Adrenal gland (tissue), 12 donors: ENCODE results near the gene NSD1. TPM values are rescaled to one million over a fixed set of nuclear protein-coding genes. Genes with fewer than 3 reads are reported as not detected.
"Not testable (repeated sequence)": the region's sequence is repeated elsewhere in the genome, so short reads cannot be mapped to it uniquely, and the experiment has no call there.

ENCODE experiments used
- DNase-seq, 7 donors: peaks; one replicate each; pipeline ENCODE4 v3.0.0-alpha.2; 2019 to 2020
- H3K27ac ChIP-seq, 5 donors: fragments of 200-600 bp; sonication (generic) in 4 of 5; 1 replicate in 3 of 5; 2 replicates in 2 of 5; pipeline versions ENCODE4 v1.5.1 to v1.8.0; 2016 to 2020; ENCODE audit warnings: mild to moderate bottlenecking in 1 of 5
- H3K27me3 ChIP-seq: fragments of 200-600 bp; 2 replicates; pipeline ENCODE4 v1.8.0; 2021
- H3K36me3 ChIP-seq, 2 donors: fragments of 200-600 bp; replicated peaks in 1 of 2; 1 replicate in 1 of 2; 2 replicates in 1 of 2; pipeline versions ENCODE4 v1.5.1 to v1.8.0; 2018 to 2022
- H3K4me1 ChIP-seq, 2 donors: fragments of 200-600 bp; replicated peaks in 1 of 2; 1 replicate in 1 of 2; 2 replicates in 1 of 2; pipeline versions ENCODE4 v1.5.1 to v1.8.0; 2018 to 2021
- H3K4me3 ChIP-seq, 4 donors: fragments of 200-600 bp; sonication (generic) in 3 of 4; one replicate each; pipeline ENCODE4 v1.5.1; 2016 to 2018
- H3K9me3 ChIP-seq, 3 donors: fragments of 200-600 bp; sonication (generic) in 1 of 3; replicated peaks in 1 of 3; 1 replicate in 2 of 3; 2 replicates in 1 of 3; pipeline versions ENCODE4 v1.5.1 to v1.8.0; 2016 to 2021
- CTCF ChIP-seq, 6 experiments: fragments of 450-650 bp in 4 of 6; fragments of 200-600 bp in 2 of 6; sonication (generic) in 1 of 6; IDR thresholded peaks; 1 replicate in 5 of 6; 2 replicates in 1 of 6; pipeline versions ENCODE4 v1.5.1 to v1.8.0; 2016 to 2021; ENCODE audit warnings: antibody characterized with exemption in 6 of 6, mild to moderate bottlenecking in 2 of 6, moderate library complexity in 1 of 6
- POLR2A ChIP-seq, 2 donors: fragments of 450-650 bp; IDR thresholded peaks; one replicate each; pipeline ENCODE4 v1.6.1; 2017; ENCODE audit warnings: antibody characterized with exemption in 2 of 2, mild to moderate bottlenecking in 2 of 2, moderate library complexity in 1 of 2
- WGBS, 4 donors: extraction: QIAGEN DNeasy Blood & Tissue Kit in 2 of 4; methylation state at CpG; one replicate each; pipeline versions ENCODE4 v1.1.5 to v1.1.7; 2013 to 2017; 5-methylcytosine and 5-hydroxymethylcytosine counted together
- intact Hi-C, 2 donors: fragments of 100-400 bp; cut with DNase I; formaldehyde crosslinking; loops; one replicate each; pipeline versions ENCODE4 v1.14.1 to v1.15.0; 2022 to 2023
- polyA plus RNA-seq, 3 donors: library from polyadenylated mRNA; stranded (reverse); fragments of 200-250 nt in 2 of 3; fragments of 350-450 nt in 1 of 3; fragmentation: Illumina TruSeq in 1 of 3; extraction: RNeasy Lipid Tissue Mini Kit (QIAGEN cat#74804) in 1 of 3; gene quantifications; one replicate each; pipeline ENCODE4 v1.2.3, GENCODE V29; 2013 to 2014
- total RNA-seq, 9 donors: library from RNA; depleted of rRNA in 4 of 9; stranded (reverse); fragments of >200 nt in 4 of 9; fragments of 120-200 nt in 1 of 9; fragmentation: NEBNext Ultra II Directional in 1 of 9; extraction: Animal tissue kit (Norgen Biotek cat#: 25700) in 1 of 9; gene quantifications; one replicate each; pipeline versions ENCODE4 v1.1.0 to v1.2.4, GENCODE V29; 2013 to 2023
- donor health status: healthy with polysubstance abuse.
- donor health status: Bipolar disorder and iron deficiency.
- donor health status: DM: yes; HTN: yes; CAD: no.
- donor health status: DM: no; HTN: no; CAD: no.
- donor health status: DM: no; HTN: no; CAD: no.
- donor health status: DM: yes; HTN: yes; CAD: no.

The NSD1 gene
- total and polyA plus RNA-seq, 12 donors, result 6.4 to 73.9 (median 44.3) TPM

GRCh38 chr5:177304392-177305119 lies 171.0 kb downstream of the NSD1 start:
- peaks cover 24 to 39% of the 10 kb centered on the region in 2 donors for H3K4me1 ChIP-seq

GRCh38 chr5:177306103-177306640 lies 172.6 kb downstream of the NSD1 start:
- H3K4me3 ChIP-seq, H3K27ac ChIP-seq, H3K9me3 ChIP-seq, H3K27me3 ChIP-seq, DNase-seq: not testable (repeated sequence)
- H3K4me1 ChIP-seq, result peaks cover 18 to 33% of the 10 kb centered on the region in 2 donors
- H3K36me3 ChIP-seq, result peaks cover 0 to 29% of the 10 kb centered on the region in 2 donors
- 81 to 87% (median 82%) methylated on average over 8 to 11 of the region's 11 CpGs for WGBS, 4 donors
- intact Hi-C loops, result loop anchor here in 1 of 2 donors (10.0 kb wide), 1 partner anchor 171 kb away; the partner anchor contains the start of gene NSD1

More at GRCh38 chr5:177304392-177305119, 171.0 kb downstream of the NSD1 start:
- H3K27me3 ChIP-seq, result no peaks in the 10 kb centered on the region
- peak overlapping the region in 3 of 4 donors; percentile 83 to 96 (median 91) for H3K4me3 ChIP-seq
- peaks cover 0 to 31% of the 10 kb centered on the region in 2 donors for H3K36me3 ChIP-seq
- no peaks in the 10 kb centered on the region for H3K9me3 ChIP-seq
- TF ChIP-seq POLR2A (IDR thresholded peaks at IDR 0.05), result no peak
- TF ChIP-seq CTCF (IDR thresholded peaks at IDR 0.05), result no peak
- intact Hi-C loops, result loop anchor here in 1 of 2 donors (10.0 kb wide), 1 partner anchor 170 kb away; the partner anchor contains the start of gene NSD1
- peak in 1 of 7 donors; percentile 69 for DNase-seq
- peak overlapping the region in 3 of 5 donors; percentile 69 to 89 (median 77) for H3K27ac ChIP-seq
- WGBS, 4 donors, result 19 to 69% (median 21%) methylated on average over 1 to 19 of the region's 19 CpGs

- WGBS, 4 donors, result 72 to 83% (median 77%) methylated on average over 10 to 15 of the region's 15 CpGs
- intact Hi-C loops, result loop anchor here in 1 of 2 donors (10.0 kb wide), 1 partner anchor 172 kb away; the partner anchor contains the start of gene NSD1
- DNase-seq, result peak in 2 of 7 donors; percentile 40 to 51
Observed at GRCh38 chr5:177306674-177307543, 173.3 kb downstream of the NSD1 start.

More at GRCh38 chr5:177306674-177307543, 173.3 kb downstream of the NSD1 start:
- Histone ChIP-seq H3K27me3 (no peaks in the 10 kb centered on the region), H3K36me3 (peaks cover 0 to 23% of the 10 kb centered on the region in 2 donors), H3K4me1 (peaks cover 25 to 33% of the 10 kb centered on the region in 2 donors), H3K9me3 (no peaks in the 10 kb centered on the region), H3K27ac (no peak overlapping the region), H3K4me3 (no peak overlapping the region)
- TF ChIP-seq CTCF (IDR thresholded peaks at IDR 0.05), result peak in 1 of 6 experiments; percentile 5
- no peak for TF ChIP-seq POLR2A (IDR thresholded peaks at IDR 0.05)
